Esophagus squamous epithelium (tissue), 4 donors: ENCODE measurements around the gene RABGAP1L.

Experiments used
- POLR2A ChIP-seq, 4 donors: fragments of 450-650 bp; IDR thresholded peaks; one replicate each; pipeline ENCODE4 v1.6.1; 2017; ENCODE audit warnings: antibody characterized with exemption in 4 of 4, mild to moderate bottlenecking in 4 of 4, moderate library complexity in 3 of 4
- TF ChIP-seq, protein P1 (sequence below), 6 experiments: fragments of 450-650 bp in 4 of 6; fragments of 200-600 bp in 2 of 6; sonication (generic) in 2 of 6; IDR thresholded peaks; one replicate each; pipeline ENCODE4 v1.5.1; 2016 to 2019; ENCODE audit warnings: antibody characterized with exemption in 6 of 6, mild to moderate bottlenecking in 4 of 6, moderate library complexity in 4 of 6

DNA sequence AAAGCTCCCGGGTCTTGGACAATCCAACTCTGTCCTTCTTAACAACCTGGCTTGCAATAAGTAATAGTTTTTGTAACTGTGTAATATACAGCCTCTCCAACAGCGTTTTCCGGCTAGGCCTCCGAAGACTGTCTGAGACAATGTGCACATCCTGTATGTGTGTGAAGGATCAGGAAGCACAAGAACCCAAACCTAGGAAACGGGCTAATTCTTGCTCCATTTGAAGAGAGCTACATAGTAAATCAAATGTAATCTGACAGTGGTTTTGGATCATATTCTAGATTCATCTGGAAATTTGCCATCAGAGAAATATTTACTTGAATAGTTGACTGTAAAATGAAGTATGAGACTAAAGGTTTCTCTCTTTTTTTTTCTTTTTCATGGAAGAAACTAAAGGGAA, 289.7 kb downstream of the RABGAP1L start:
- TF ChIP-seq, protein P1, sequence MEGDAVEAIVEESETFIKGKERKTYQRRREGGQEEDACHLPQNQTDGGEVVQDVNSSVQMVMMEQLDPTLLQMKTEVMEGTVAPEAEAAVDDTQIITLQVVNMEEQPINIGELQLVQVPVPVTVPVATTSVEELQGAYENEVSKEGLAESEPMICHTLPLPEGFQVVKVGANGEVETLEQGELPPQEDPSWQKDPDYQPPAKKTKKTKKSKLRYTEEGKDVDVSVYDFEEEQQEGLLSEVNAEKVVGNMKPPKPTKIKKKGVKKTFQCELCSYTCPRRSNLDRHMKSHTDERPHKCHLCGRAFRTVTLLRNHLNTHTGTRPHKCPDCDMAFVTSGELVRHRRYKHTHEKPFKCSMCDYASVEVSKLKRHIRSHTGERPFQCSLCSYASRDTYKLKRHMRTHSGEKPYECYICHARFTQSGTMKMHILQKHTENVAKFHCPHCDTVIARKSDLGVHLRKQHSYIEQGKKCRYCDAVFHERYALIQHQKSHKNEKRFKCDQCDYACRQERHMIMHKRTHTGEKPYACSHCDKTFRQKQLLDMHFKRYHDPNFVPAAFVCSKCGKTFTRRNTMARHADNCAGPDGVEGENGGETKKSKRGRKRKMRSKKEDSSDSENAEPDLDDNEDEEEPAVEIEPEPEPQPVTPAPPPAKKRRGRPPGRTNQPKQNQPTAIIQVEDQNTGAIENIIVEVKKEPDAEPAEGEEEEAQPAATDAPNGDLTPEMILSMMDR (IDR thresholded peaks at IDR 0.05) = no peak
- TF ChIP-seq POLR2A (IDR thresholded peaks at IDR 0.05) = no peak
